Sigmoid colon (tissue), 7 donors: ENCODE data around the gene ERVH48-1. TPM values are rescaled to one million over a fixed set of nuclear protein-coding genes. Genes with fewer than 3 reads are reported as not detected.

Experiments
- DNase-seq: peaks from one replicate; pipeline ENCODE4 v3.0.0-alpha.2; 2019
- H3K27ac ChIP-seq, 4 donors: fragments of 200-600 bp; sonication (generic); one replicate each; pipeline ENCODE4 v1.5.1; 2016 to 2019; ENCODE audit warnings: mild to moderate bottlenecking in 1 of 4
- H3K27me3 ChIP-seq, 3 donors: fragments of 200-600 bp; sonication (generic); one replicate each; pipeline ENCODE4 v1.5.1; 2019; ENCODE audit warnings: mild to moderate bottlenecking in 1 of 3
- H3K36me3 ChIP-seq, 4 donors: fragments of 200-600 bp; sonication (generic); one replicate each; pipeline ENCODE4 v1.5.1; 2016 to 2019
- H3K4me1 ChIP-seq, 4 donors: fragments of 200-600 bp; sonication (generic); one replicate each; pipeline ENCODE4 v1.5.1; 2017 to 2019
- H3K4me3 ChIP-seq, 4 donors: fragments of 200-600 bp; sonication (generic); one replicate each; pipeline ENCODE4 v1.5.1; 2017 to 2019; ENCODE audit warnings: mild to moderate bottlenecking in 2 of 4, moderate library complexity in 1 of 4
- H3K9me3 ChIP-seq, 4 donors: fragments of 200-600 bp in 3 of 4; sonication (generic) in 3 of 4; one replicate each; pipeline versions ENCODE4 v1.5.1 to v1.6.1; 2013 to 2019
- EP300 ChIP-seq, 4 donors: sonication (generic); formaldehyde crosslinking; IDR thresholded peaks; one replicate each; pipeline ENCODE4 v1.6.1; 2017; ENCODE audit warnings: antibody characterized with exemption in 4 of 4
- POLR2A ChIP-seq, 2 donors: fragments of 450-650 bp; IDR thresholded peaks; one replicate each; pipeline ENCODE4 v1.6.1; 2016; ENCODE audit warnings: antibody characterized with exemption in 2 of 2, mild to moderate bottlenecking in 2 of 2, moderate library complexity in 2 of 2
- POLR2AphosphoS5 ChIP-seq, 4 donors: sonication (generic); formaldehyde crosslinking; IDR thresholded peaks; one replicate each; pipeline ENCODE4 v1.6.1; 2017; ENCODE audit warnings: antibody characterized with exemption in 4 of 4
- WGBS, 2 donors: extraction: QIAGEN DNeasy Blood & Tissue Kit; methylation state at CpG; one replicate each; pipeline ENCODE4 v1.1.7; 2013; 5-methylcytosine and 5-hydroxymethylcytosine counted together
- intact Hi-C: fragments of 100-400 bp; cut with DNase I; formaldehyde crosslinking; loops from one replicate; pipeline ENCODE4 v1.15.1; 2023
- polyA plus RNA-seq, 3 donors: library from polyadenylated mRNA; stranded (reverse); fragments of 200-250 nt; gene quantifications; one replicate each; pipeline ENCODE4 v1.2.3, GENCODE V29; 2013
- total RNA-seq, 4 donors: library from RNA; depleted of rRNA; stranded (reverse); fragments of >200 nt; gene quantifications; one replicate each; pipeline ENCODE4 v1.1.0, GENCODE V29; 2016
- TF ChIP-seq, protein P1 (sequence below), 4 experiments: fragments of 450-650 bp in 3 of 4; fragments of 200-600 bp in 1 of 4; IDR thresholded peaks; one replicate each; pipeline ENCODE4 v1.5.1; 2016 to 2019; ENCODE audit warnings: antibody characterized with exemption in 4 of 4, mild to moderate bottlenecking in 3 of 4, moderate library complexity in 2 of 4
- donor health status: healthy with polysubstance abuse.
- donor health status: Bipolar disorder and iron deficiency.
- donor health status: healthy.

Gene ERVH48-1
- total and polyA plus RNA-seq, 7 donors = 0.07 TPM; not detected in 6

DNA sequence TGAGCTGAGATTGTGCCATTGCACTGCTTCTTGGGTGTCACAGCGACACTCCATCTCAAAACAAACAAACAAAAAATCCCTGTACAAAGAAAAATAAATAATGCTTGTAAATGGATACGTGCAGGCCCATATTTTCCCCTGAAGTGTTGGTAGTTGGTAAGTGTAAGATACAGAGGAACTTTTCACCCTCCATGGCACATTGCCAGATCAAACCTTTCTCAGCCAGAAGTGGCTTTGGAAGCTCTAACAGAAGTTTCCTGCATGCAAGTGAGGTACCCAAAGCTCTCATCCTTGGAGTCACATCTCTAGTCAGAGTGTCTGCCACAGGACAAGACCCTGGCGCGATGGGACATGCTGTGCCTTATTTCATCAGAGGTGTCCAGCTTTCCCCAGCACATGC, 25.0 kb downstream of the ERVH48-1 start:
- peaks cover 0 to 15% (median under 1%) of the 10 kb centered on the region in 4 donors for H3K4me1 ChIP-seq
- H3K4me3 ChIP-seq = no peak overlapping the region
- 83 to 88% methylated on average over 4 of the region's 4 CpGs for WGBS, 2 donors
- no peak for DNase-seq
- H3K36me3 ChIP-seq = peaks cover 10 to 83% (median 43%) of the 10 kb centered on the region in 4 donors
- H3K27me3 ChIP-seq = no peaks in the 10 kb centered on the region
- no peaks in the 10 kb centered on the region for H3K9me3 ChIP-seq
- intact Hi-C loops = no loop called here
- TF ChIP-seq POLR2AphosphoS5 (IDR thresholded peaks at IDR 0.05) (no peak), EP300 (IDR thresholded peaks at IDR 0.05) (no peak), POLR2A (IDR thresholded peaks at IDR 0.05) (no peak)
- TF ChIP-seq, protein P1, sequence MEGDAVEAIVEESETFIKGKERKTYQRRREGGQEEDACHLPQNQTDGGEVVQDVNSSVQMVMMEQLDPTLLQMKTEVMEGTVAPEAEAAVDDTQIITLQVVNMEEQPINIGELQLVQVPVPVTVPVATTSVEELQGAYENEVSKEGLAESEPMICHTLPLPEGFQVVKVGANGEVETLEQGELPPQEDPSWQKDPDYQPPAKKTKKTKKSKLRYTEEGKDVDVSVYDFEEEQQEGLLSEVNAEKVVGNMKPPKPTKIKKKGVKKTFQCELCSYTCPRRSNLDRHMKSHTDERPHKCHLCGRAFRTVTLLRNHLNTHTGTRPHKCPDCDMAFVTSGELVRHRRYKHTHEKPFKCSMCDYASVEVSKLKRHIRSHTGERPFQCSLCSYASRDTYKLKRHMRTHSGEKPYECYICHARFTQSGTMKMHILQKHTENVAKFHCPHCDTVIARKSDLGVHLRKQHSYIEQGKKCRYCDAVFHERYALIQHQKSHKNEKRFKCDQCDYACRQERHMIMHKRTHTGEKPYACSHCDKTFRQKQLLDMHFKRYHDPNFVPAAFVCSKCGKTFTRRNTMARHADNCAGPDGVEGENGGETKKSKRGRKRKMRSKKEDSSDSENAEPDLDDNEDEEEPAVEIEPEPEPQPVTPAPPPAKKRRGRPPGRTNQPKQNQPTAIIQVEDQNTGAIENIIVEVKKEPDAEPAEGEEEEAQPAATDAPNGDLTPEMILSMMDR (IDR thresholded peaks at IDR 0.05) = no peak
- H3K27ac ChIP-seq = no peak overlapping the region

GRCh38 chr21:42892931-42893755, 32.3 kb downstream of the ERVH48-1 start, which contains the start of gene NDUFV3:
NDUFV3 (plus strand) TSS chr21:42893309; CDS start chr21:42893334, 25 bp downstream.
- peak within 1 kb of the TSS; percentile 78 to 98 (median 85) for H3K4me3 ChIP-seq
- TF ChIP-seq POLR2AphosphoS5 (IDR thresholded peaks at IDR 0.05) = peak; percentile 96 to 99 (median 98)
- TF ChIP-seq POLR2A (IDR thresholded peaks at IDR 0.05) = peak; percentile 76 to 91
- TF ChIP-seq, protein P1 (IDR thresholded peaks at IDR 0.05) = no peak
- TF ChIP-seq EP300 (IDR thresholded peaks at IDR 0.05) = no peak
- intact Hi-C loops = loop anchor here (10.0 kb wide), 1 partner anchor 102 kb away; no protein-coding TSS in a partner anchor
- peaks cover 0 to 14% (median 10%) of the 10 kb centered on the region in 4 donors for H3K36me3 ChIP-seq
- WGBS, 2 donors = 0 to 1% methylated on average over 87 of the region's 87 CpGs
- H3K27me3 ChIP-seq = no peaks in the 10 kb centered on the region
- H3K4me1 ChIP-seq = peaks cover 0 to 21% (median 10%) of the 10 kb centered on the region in 4 donors
- H3K9me3 ChIP-seq = no peaks in the 10 kb centered on the region
- DNase-seq = peak; percentile 100
- peak within 1 kb of the TSS; percentile 96 to 99 (median 97) for H3K27ac ChIP-seq

DNA sequence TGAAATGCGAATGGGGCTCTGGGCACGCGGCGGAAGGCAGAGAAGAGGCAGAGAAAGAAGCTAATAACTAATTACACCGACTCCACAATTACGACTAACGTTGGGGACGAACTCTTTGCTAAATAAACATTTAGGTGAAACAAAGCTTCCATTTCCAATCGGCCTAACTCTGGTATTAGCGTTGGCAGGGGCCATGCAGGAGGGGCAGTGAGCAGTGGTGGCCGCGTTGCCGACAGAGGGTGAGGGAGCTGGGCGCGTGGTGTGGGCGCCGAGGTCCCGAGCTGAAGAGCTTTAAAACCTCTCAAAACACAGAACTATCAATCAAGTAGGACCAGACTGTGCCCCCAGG, 32.9 kb downstream of the ERVH48-1 start:
- 5 to 19% methylated on average over 18 of the region's 18 CpGs for WGBS, 2 donors
- Histone ChIP-seq H3K27ac (peak overlapping the region; percentile 96 to 99 (median 97)), H3K9me3 (no peaks in the 10 kb centered on the region), H3K36me3 (peaks cover 0 to 9% (median 6%) of the 10 kb centered on the region in 4 donors), H3K4me3 (peak overlapping the region; percentile 78 to 98 (median 85)), H3K27me3 (no peaks in the 10 kb centered on the region), H3K4me1 (peaks cover 0 to 21% (median 10%) of the 10 kb centered on the region in 4 donors)
- no peak for TF ChIP-seq EP300 (IDR thresholded peaks at IDR 0.05)
- TF ChIP-seq, protein P1 (IDR thresholded peaks at IDR 0.05) = no peak
- no peak for TF ChIP-seq POLR2AphosphoS5 (IDR thresholded peaks at IDR 0.05)
- no peak for TF ChIP-seq POLR2A (IDR thresholded peaks at IDR 0.05)
- intact Hi-C loops = loop anchor here (10.0 kb wide), 1 partner anchor 102 kb away; no protein-coding TSS in a partner anchor
- no peak for DNase-seq

DNA sequence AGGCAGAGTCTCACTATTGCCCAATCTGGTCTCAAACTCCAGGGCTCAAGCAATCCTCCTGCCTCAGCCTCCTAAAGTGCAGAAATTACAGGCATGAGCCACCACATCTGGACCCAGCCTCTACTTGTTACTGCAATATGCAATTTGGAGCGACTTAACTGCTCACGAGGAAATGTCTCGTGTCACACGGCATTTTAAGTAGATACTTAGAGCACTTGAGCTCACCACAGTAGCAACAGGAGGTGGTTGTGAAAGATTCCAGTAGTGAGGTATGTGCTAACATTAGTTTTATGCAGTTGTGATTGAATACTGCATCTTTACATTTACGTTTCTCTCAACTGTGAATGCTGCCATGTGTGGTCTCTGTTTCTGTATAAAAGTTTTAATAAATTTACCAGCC, 38.1 kb downstream of the ERVH48-1 start:
- WGBS, 2 donors = 93 to 94% methylated on average over 5 of the region's 5 CpGs
- TF ChIP-seq EP300 (IDR thresholded peaks at IDR 0.05) (no peak), POLR2A (IDR thresholded peaks at IDR 0.05) (no peak), POLR2AphosphoS5 (IDR thresholded peaks at IDR 0.05) (no peak)
- TF ChIP-seq, protein P1 (IDR thresholded peaks at IDR 0.05) = no peak

More for the DNA sequence above, 38.1 kb downstream of the ERVH48-1 start:
- no peak overlapping the region for H3K4me3 ChIP-seq
- intact Hi-C loops = no loop called here
- H3K4me1 ChIP-seq = peaks cover 0 to 4% (median under 1%) of the 10 kb centered on the region in 4 donors
- no peaks in the 10 kb centered on the region for H3K27me3 ChIP-seq
- no peak overlapping the region for H3K27ac ChIP-seq
- H3K36me3 ChIP-seq = no peaks in the 10 kb centered on the region
- DNase-seq = no peak
- no peaks in the 10 kb centered on the region for H3K9me3 ChIP-seq
